HG02938 (cell line): ENCODE data around the gene AGFG2.
"Not testable (repeated sequence)": the region's sequence is repeated elsewhere in the genome, so short reads cannot be mapped to it uniquely, and the experiment has no call there.

ENCODE experiments used
- ATAC-seq: cut with Tn5 transposase; IDR thresholded peaks from one replicate; pipeline ENCODE4 v1.9.1; 2021; ENCODE audit warnings: mild to moderate bottlenecking, moderate library complexity; ENCODE audit not compliant: unreplicated experiment

AGFG2 gene

GRCh38 chr7:100520138-100520537 is 18.9 kb upstream of the AGFG2 start:
- no peak for ATAC-seq

- no peak for ATAC-seq
Observed at GRCh38 chr7:100521076-100521475, 17.9 kb upstream of the AGFG2 start.

- ATAC-seq, result not testable (repeated sequence)
Observed at GRCh38 chr7:100521909-100522593, 17.0 kb upstream of the AGFG2 start.

GRCh38 chr7:100523192-100523591 is 15.8 kb upstream of the AGFG2 start:
- ATAC-seq, result not testable (repeated sequence)

- not testable (repeated sequence) for ATAC-seq
Observed at GRCh38 chr7:100528108-100528866, 10.7 kb upstream of the AGFG2 start.

- ATAC-seq, result no peak
Observed at GRCh38 chr7:100532165-100533022, 6.6 kb upstream of the AGFG2 start.

GRCh38 chr7:100535982-100536381 is 3.0 kb upstream of the AGFG2 start:
- not testable (repeated sequence) for ATAC-seq

DNA sequence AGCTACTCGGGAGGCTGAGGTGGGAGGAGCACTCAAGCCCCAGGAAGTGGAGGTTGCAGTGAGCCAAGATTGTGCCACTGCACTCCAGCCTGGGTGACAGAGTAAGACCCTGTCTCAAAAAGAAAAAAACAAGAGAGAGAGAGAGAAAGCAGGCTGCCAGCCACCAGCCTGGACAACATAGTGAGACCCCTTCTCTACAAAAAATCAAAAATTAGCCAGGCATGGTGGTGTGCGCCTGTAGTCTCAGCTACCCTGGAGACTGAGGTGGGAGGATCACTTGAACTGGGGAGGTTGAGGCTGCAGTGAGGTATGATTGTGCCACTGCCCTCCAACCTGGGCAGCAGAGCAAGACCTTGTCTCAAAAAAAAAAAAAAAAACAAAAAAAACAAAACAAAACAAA is 2.3 kb upstream of the AGFG2 start:
- ATAC-seq, result not testable (repeated sequence)

DNA sequence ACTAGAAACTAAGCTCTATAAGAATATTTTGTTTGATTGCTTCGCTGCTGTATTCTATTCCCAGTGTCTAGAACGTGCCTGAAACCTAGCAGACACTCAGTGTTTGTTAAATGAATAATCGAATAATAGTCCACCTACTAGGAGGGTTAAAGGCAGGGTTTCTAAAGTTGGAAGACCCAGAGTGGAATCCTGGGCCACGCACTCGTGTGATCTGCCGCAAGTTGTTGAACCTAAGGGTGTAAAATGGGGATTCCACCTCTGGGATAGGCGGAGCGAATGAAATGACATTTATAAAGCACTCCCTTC is 702 bp upstream of the AGFG2 start:
- ATAC-seq, result no peak

GRCh38 chr7:100539436-100540006 is 518 bp downstream of the AGFG2 start:
- ATAC-seq, result no peak

DNA sequence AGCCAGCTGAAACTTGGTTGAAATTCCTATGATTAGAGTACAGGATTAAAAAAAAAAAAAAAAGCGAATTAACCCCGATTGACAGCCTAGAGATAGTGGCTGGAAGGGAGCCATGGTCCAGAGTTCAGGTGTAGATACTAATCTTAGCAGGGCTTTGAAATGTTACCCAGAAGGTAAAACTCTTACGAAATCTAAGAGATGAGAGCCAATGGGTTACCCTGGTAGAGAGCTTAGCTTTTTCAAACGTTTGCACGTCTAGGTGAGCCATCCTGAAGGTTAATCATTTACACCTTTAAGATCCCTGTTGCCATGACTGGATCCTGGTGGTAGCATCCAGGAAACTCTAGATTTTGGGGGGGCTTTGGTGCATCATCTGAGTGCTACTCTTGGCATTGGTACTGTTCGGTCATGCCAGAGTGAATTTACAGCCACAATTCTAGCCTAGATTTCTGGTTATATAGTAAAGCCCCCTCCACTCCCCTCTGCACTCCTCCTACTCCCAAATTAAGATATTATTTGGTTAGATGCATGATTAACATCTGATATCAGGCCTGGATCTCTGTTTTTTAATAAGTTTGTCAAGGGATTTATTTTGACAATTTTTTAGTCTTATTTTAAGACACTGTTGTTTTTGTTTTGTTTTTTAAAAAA is 1.2 kb downstream of the AGFG2 start:
- ATAC-seq, result no peak

DNA sequence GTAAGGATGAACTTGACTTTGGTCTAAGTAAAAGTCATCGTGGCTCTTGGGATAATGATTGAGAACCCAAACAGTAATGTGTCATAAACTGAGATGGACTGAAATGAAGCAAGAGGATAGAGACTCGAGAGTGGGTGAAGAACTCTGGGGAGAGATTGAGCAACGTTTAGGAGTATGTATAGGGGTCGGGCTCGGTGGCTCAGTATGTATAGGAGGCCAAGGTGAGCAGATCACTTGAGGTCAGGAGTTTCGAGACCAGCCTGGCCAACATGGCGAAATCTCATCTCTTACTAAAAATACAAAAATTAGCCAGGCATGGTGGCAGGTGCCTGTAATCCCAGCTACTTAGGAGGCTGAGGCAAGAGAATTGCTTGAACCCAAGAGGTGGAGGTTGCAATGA is 2.3 kb downstream of the AGFG2 start:
- not testable (repeated sequence) for ATAC-seq

DNA sequence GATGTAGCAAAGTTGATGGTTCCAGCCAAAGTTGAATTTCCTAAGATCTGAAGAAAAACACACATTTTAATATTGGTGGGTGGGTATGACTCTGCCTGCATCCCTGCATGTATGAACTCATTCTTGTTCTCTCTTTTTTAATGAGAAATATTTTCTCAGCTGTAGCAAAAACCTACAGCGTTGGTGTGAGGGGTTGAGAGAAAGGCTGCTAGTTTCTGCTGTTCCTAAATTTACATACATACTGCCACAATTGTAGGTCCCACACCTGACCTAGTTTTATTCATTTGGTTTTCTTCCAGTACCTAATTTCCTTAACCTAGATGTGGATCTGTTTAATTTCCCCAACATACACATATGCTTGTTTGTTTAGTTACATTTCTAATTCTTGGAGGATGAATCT is 4.6 kb downstream of the AGFG2 start:
- ATAC-seq, result no peak

DNA sequence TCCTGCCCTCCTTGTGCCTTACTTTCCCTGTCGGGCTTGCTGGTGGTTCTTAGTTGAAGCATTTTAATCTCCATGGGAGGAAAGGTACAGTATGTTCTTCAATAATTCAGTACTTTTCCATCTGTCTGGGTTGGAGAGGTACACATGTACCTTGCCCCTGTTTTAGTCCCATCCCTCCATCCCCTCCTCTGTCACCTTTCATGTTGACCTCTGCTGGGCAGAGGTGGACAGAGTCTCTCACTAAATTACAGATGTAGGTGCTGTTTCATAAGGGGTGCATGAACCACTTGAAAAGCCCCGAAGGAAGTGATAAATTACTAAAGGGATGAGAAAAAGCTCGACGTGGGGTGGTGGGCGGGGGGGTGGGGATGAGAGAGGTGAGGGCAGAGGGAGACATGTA is 5.4 kb downstream of the AGFG2 start:
- ATAC-seq, result no peak

DNA sequence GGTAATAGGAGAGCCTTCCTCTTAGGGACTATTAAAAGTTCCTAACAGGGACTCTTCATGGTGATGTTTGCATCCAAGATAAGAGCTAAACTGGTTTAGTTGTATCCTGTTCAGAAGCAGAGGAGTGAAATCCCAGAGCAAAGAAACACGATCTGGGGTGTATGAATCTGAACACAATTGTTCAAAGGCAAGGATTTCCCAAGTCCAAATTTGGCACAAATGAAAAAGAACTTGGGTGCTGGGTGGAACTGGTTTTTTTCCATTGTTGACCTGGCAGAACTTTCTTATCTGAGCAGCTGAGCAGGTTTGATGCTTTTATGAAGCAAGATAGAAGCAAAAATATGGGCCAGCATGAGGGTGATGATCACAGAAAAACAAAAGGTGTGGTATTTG is 6.0 kb downstream of the AGFG2 start:
- ATAC-seq, result no peak

DNA sequence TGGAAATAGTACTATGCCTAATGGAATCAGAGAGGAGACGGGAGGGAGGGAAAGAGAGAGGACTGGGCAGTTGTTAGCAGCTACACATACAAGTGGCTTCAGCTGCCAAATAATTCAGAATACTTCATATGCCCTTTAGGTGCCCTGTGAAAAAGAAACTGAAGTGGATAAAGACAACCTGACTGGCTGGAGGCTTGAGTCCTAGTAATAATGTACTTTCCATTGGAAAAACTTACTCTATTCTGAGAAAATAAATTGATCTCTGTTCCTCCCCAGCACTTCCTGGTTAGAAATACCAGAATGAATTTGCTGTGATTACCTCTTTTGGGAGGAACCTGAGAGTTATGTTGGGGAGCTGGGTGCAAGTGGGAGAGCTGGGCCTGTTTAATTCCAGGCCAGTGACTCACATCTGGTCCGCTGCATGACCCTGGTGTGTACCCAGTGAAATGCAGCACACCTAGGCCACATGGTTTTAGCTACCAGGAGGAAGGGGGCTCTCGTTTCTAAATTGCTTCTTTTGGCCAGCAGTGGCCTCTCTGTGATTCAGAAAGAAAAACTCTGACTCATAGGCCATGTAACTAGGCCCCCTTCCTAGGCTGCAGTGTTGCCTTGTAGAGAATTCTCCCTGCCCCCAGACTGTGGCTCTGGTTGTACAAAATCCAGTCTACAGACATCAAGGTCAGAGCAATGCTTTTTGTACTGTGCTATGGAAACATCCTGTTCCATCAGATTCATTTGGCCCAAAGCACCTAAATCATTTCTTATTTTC is 6.5 kb downstream of the AGFG2 start:
- no peak for ATAC-seq

DNA sequence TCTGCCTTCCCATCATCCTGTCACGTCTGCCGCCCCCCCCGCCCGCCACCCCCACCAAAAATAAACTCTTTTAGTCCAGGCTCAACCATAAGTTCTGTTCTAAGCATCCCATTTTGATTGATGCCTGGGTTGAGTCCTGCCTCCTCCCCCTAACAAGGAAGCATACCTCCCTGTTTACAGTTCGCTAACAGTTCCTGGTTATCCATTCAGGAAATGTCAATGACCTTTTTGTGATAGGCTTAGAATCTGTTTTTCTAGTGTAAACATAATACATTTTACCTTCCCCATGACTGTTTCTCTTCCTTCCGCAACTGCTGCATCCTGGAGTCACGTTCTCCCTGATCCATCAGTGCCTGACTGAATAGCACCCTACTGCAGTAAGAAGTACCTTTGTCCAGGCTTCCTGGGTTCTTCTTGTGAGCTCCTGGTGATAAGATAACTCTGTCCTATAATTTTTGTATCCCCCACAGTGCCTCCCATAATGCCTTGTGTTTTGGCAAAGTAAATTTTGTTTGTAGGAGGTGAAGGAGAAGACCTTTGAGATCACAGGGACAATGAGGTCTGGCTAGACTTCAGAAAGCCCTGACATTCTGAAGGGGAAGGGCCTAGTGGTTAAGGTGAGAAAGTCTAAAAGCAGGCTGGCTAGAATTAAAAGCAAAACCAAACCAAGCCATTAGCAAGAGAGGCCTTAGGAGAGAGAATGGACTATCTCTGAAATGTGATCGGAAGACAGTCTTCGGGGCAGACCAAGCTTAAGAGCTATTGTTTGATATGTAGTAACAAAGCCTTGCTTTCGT is 7.3 kb downstream of the AGFG2 start:
- no peak for ATAC-seq

DNA sequence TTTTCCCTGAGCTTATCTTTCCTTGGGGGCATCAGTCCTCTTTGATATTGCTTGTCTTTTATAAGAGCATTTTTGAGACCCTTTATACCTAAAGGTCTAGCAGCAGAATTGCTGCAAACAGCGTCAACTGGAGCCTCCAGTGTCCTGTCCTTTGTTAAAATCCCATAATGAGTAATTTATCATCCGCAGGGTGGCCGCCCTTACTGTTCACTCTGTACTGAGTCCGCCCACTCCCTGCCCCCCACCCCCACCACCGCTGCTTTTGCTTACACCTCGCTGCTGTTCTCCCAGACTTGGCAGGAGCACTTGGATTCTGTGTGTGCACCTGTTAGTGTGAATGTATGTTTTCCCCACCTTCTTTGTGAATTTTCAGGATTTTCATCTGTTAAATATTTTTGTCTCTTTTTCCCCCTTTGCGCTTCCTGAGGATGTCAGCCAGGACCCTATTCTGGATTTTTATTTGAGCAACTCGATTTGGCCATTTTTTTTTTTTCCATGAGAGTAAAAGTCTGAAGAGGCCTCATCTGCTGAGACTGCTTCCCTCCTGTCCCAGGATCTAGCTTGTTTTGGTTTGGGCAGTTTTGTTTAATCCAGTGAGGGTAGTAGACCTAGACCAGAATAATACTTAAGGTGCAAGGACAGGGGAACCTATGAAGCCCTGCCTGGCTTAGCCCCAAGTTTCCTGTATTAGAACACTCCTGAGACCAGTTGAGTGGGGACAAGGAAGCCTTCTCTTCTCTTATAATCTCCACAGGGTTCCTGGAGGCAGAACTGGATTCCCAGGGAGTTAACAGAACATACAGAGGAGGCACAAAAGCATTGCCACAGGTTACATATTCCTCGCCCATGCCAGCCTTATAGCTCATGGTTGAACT is 8.2 kb downstream of the AGFG2 start:
- ATAC-seq, result no peak
